ENCODE measurements around the gene CALHM4.

The CALHM4 gene, protein sequence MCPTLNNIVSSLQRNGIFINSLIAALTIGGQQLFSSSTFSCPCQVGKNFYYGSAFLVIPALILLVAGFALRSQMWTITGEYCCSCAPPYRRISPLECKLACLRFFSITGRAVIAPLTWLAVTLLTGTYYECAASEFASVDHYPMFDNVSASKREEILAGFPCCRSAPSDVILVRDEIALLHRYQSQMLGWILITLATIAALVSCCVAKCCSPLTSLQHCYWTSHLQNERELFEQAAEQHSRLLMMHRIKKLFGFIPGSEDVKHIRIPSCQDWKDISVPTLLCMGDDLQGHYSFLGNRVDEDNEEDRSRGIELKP

GRCh38 chr6:116553451-116553850 lies at the start of gene CALHM4:
CALHM4 (plus strand) TSS chr6:116553751; CDS start chr6:116553794, 43 bp downstream.
- DNase-seq, result no peak

GRCh38 chr6:116507324-116507723 lies 46.2 kb upstream of the CALHM4 start:
- DNase-seq, result no peak

DNA sequence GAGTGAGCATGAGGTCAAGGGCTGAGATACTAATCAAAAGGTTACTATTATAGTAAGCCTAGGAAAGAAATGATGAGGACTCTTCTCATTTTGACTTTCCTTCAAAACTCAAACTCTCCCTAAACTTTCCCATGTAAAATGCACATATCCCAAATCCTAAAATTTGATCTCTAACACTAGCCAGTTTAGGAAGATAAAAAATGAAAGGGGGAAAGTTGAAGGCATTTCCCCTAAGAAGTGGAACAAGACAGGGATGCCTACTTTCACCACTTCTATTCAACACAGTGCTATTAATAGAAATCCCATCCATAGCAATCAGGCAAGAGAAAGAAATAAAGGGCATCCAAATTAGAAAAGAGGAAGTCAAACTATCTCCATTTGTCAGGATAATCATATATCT lies 45.0 kb upstream of the CALHM4 start:
- no peak for DNase-seq

DNA sequence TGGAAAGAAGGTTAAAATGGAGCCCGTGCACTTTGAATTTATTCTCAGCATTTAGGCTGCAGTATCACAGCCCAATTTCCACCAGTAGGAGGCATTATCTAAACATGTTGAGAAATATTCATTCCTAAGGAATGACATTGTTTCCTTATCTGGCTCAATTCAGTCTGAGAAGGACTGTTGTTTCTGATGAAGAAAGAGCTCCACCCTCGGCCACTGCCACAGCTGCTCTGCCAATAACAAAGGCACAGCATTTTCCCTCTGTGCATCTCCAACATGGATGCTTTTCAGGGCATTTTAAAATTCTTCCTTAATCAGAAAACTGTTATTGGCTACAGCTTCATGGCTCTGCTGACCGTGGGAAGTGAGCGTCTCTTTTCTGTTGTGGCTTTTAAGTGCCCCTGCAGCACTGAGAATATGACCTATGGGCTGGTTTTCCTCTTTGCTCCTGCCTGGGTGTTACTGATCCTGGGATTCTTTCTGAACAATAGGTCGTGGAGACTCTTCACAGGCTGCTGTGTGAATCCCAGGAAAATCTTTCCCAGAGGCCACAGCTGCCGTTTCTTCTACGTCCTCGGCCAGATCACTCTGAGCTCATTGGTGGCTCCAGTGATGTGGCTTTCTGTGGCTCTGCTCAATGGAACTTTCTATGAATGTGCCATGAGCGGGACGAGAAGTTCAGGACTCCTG lies 42.0 kb upstream of the CALHM4 start, which contains the start of gene CALHM5:
Gene CALHM5 (plus strand): TSS at position 216 of the 687 bp plus-strand sequence. CDS start 58 bp downstream, at position 274.
- DNase-seq, result peak; percentile 29

- DNase-seq, result no peak
Measured at GRCh38 chr6:116512111-116512559, 41.4 kb upstream of the CALHM4 start.

- no peak for DNase-seq
Measured at GRCh38 chr6:116512734-116513133, 40.8 kb upstream of the CALHM4 start.

GRCh38 chr6:116513224-116513875 lies 40.2 kb upstream of the CALHM4 start:
- no peak for DNase-seq

DNA sequence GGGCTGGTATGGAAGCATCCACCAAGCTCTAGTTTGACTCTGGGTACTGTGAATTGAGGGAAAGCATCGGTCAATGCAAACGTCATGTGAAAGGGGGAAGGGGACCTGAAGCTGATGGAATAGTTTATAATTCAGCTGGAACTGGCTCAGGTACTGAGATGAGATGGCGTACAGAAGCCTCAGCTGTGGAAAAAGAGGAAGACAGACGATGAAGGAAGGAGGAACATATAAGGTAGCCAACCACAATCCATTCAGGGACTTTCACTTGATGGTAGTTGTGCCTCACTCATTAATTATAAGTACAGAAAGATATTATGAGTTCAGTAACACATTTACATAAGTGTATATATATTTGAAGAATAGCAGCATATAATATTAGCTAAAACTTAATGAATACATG lies 39.4 kb upstream of the CALHM4 start:
- no peak for DNase-seq

GRCh38 chr6:116515141-116515540 lies 38.4 kb upstream of the CALHM4 start:
- no peak for DNase-seq

DNA sequence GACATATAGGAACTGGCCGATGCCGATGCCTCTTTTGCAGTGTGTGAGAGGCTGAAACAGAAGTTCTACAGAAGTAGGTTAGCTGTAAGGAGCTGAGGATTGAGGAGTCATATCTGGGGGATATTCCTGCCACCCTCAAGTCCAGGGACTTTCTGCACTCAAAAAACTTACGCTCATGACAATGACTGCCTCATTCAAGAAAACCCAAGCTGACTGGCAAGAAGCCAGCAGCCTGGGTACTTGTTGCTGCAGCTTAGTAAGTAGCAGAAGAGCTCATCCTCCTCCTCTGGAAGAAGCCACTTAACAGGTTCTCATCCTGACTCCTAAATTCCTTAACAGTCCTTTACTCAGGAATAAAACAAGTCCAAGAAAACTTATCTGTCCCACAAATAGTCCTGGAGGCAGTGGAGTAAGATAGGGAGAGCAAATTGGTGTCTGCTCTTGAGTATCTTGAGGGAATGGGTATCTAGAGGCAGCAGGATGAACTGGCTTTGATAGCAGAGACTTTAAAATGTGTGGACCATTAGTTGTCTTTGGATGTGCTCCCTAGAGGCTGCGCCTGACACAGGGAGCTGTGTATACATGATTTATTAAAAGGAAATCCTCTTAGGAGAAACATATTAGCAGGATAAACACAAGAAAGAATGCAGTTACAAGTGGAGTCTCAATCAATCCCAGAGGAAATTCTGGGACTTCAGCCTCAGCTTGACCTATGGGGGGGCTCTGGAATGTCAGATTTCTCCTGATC lies 34.8 kb upstream of the CALHM4 start:
- DNase-seq, result peak in 1 of 2 donors; percentile 34

DNA sequence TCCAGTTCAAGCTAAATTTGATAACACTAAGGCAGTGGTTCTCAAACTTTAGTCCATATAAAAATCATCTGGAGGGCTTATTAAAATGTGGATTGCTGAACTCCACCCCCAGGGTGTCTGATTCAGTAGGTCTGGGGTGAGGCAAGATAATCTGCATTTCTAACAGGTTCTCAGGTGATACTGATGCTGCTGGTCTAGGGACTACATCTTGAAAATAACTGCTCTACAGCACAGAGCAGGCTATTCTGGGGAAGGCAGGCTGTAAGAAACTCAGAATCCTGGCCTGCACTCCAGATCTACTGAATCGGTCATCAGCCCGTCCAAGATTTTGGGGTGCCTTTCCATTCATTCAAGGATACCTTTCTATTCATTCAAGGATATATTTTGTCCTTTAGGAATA lies 30.7 kb upstream of the CALHM4 start:
- DNase-seq, result no peak

DNA sequence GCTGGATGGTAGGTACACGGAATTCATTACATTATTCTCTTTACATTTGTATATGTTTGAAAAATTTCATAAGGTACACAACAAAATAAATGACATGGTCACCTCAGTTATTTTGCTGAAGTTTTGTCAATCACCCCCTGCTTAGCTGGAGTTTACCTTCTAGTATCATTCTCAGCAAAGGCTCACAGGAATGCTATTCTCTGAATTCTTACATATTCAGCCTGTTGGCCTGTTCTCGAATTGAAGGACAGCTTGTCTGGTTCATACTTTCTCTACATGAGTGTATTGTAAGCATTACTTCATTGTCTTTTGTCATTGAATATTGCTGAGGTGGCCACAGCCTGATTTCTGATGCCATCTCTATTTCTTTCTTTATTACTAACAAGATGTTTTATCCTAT lies 29.3 kb upstream of the CALHM4 start:
- DNase-seq, result no peak

- DNase-seq, result no peak
Measured at GRCh38 chr6:116528133-116528532, 25.4 kb upstream of the CALHM4 start.

DNA sequence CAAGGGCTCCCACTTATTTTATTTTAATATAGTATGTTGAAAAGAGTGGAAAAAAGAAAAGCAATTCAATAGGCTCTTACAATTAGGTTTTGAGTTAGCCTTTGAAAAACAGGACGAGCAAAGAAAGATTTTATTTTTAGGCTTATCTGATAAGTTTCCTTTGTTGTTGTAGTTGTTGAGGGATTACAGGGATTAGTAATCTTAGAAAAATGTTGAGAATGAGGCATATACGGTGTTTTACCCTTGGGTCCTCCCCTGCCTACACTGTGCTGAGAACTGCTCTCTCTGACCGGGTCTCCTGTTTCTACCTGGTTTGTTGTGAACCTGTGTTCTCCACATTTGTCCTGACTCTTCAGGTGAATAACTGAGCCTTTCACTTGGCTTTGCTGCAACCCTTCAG lies 24.8 kb upstream of the CALHM4 start:
- no peak for DNase-seq

- DNase-seq, result peak; percentile 15 to 25
Measured at GRCh38 chr6:116529466-116530290, 23.9 kb upstream of the CALHM4 start.

GRCh38 chr6:116530436-116530835 lies 23.1 kb upstream of the CALHM4 start:
- no peak for DNase-seq

DNA sequence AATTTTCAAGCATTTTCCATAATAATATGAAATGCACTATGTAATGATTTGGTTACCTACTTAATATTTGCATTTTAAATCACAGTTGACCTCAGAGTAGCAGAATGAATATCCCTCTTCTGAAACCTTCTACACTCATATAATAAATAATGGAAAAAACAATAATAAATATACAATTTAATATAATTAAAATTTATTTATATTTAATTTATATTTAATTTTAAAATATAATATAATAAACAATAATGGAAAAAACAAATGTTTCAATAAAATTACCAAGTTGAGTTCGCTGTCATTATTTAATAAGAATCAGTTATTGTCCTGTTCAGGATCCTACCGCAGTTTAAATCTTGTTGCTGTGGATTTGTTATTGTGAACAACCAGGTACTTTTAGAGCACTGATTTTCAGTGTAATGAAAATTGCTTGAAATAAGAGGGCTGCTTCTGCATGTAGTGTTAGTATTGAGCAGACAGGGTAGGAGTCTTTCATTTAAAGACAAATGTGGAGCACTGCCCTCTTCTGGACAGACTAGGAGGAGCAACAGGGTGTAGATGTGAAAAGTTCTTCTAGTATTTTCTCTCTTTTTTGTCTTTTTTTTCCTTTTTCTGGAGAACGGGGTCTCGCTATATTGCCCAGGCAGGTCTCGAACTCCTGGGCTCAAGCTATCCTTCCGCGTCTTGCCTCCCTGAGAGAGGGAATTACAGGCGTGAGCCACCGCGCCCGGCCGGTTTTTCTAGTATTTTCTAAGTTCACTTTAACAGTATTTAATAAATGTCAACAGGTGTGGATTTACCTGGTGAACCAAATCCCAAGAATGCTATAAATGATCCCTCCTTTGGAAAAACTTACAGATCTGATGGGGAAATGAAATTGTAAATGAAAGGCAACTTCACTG lies 21.6 kb upstream of the CALHM4 start:
- peak; percentile 54 to 87 for DNase-seq

DNA sequence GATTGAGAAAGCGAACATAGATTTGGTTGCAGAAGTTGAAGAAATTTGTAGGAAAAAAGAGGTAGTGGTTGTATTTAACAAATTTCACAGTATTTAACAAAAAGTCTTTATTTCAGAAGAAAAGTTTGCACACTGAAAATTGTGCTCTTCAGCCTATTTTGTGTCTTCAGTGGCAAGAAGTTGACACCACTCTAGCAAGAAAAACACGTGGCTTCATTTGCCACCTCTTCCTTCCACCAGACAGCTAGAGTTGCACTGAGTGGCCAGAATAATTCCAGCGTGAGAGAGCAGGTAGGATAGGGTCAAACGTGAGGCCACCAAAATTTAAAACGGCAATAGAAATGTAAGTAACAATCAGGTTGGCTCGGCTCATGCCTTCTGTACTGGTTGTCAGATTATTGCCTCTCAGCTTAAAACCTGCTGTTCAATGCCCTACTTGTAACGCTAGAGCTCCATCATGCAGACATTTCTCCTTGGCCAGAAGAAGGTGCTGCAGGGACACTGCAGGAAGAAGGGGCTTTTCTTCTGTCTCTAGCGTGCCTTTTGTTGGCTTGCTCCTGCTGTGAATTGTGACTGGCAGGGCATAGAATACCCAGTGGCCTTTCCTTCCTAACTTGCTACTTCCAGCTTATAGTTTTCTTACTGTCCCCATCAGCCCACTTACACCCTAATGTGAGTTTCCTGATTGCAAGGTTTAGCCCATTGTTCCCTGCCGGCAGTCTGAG lies 20.2 kb upstream of the CALHM4 start:
- no peak for DNase-seq

GRCh38 chr6:116535109-116535508 lies 18.4 kb upstream of the CALHM4 start:
- DNase-seq, result no peak

GRCh38 chr6:116536216-116536621 lies 17.3 kb upstream of the CALHM4 start:
- peak; percentile 47 to 87 for DNase-seq
